ENCODE results near the gene GPR155.

GPR155 gene

DNA sequence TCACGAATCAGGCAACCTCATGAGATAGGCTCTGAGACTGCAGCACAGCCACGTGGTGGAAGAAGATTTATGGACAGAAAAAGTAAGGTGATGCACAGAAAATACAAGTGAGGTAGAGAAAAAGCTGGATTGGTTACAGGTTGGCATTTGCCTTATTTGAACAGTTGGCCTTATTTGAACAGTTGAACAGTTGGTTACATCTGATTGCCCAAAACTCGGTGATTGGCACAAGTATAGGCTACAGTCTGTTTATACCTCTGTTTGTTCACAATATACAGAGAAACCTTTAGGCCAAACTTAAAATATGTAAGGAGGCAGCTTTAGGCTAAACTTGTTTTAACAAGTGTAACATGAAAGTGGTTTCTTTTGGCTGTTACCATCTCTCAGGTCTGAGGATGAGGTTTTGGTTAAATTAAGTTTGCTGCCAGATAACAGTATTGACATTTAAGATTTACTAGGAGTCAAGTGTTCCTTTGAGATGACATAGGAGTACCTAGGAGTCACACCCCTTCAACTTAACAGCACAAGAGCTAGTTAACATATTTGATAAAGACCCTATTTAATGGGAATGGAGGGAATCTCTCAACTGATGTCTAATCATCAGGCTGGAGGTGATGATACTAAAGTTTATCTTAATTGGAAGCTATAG lies 16.5 kb upstream of the GPR155 start:
- H3K9me3 ChIP-seq (ENCODE audit: insufficient read depth, low read length, severe bottlenecking), result peaks cover 13% of the 10 kb centered on the region
- H3K79me2 ChIP-seq (ENCODE audit: insufficient read depth, low read length), result no peaks in the 10 kb centered on the region
- no peak overlapping the region for H3K4me2 ChIP-seq (ENCODE audit: insufficient read depth, low read length)
- TF ChIP-seq, protein P1, sequence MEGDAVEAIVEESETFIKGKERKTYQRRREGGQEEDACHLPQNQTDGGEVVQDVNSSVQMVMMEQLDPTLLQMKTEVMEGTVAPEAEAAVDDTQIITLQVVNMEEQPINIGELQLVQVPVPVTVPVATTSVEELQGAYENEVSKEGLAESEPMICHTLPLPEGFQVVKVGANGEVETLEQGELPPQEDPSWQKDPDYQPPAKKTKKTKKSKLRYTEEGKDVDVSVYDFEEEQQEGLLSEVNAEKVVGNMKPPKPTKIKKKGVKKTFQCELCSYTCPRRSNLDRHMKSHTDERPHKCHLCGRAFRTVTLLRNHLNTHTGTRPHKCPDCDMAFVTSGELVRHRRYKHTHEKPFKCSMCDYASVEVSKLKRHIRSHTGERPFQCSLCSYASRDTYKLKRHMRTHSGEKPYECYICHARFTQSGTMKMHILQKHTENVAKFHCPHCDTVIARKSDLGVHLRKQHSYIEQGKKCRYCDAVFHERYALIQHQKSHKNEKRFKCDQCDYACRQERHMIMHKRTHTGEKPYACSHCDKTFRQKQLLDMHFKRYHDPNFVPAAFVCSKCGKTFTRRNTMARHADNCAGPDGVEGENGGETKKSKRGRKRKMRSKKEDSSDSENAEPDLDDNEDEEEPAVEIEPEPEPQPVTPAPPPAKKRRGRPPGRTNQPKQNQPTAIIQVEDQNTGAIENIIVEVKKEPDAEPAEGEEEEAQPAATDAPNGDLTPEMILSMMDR (IDR thresholded peaks at IDR 0.05; ENCODE audit: borderline replicate concordance, extremely low read depth, low read length, poor library complexity, severe bottlenecking), result no peak
- no peak for TF ChIP-seq EZH2 (IDR thresholded peaks at IDR 0.05; ENCODE audit: borderline replicate concordance, low read depth, low read length, severe bottlenecking)
- no peaks in the 10 kb centered on the region for H3K36me3 ChIP-seq (ENCODE audit: insufficient read depth, low read length)
- no peak overlapping the region for H3K4me3 ChIP-seq (ENCODE audit: low read depth in 1 of 2, low read length in 2 of 2)
- H2AFZ ChIP-seq (ENCODE audit: low read depth, low read length), result no peak overlapping the region
- no peaks in the 10 kb centered on the region for H3K4me1 ChIP-seq (ENCODE audit: insufficient read depth, low read length)
- H3K9ac ChIP-seq (ENCODE audit: low read depth, low read length), result no peak overlapping the region
- no peak for DNase-seq
- H4K20me1 ChIP-seq (ENCODE audit: insufficient read depth, low read length), result no peaks in the 10 kb centered on the region
- no peak for ATAC-seq (ENCODE audit: insufficient read depth, low read depth)
- H3K27ac ChIP-seq (ENCODE audit: low read length), result no peak overlapping the region
- no peaks in the 10 kb centered on the region for H3K27me3 ChIP-seq (ENCODE audit: insufficient read depth, low read length, poor library complexity)

DNA sequence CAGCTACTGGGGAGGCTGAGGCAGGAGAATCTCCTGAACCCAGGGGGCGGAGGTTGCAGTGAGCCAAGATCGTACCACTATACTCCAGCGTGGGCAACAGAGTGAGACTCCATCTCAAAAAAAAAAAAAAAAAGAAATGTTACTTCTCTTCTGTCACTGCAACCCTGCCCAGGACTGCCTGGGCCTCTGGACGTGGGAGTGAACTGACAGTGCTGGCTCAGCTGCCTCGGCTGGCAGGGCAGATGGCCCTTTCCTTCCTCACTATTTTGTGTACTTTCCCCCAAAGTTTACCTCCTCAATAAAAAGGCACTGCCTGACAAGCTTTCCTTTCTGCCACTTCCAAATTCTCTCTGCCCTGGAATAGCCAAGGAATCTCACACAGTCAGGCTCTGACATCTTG lies 12.5 kb upstream of the GPR155 start:
- H3K4me3 ChIP-seq (ENCODE audit: low read depth in 1 of 2, low read length in 2 of 2), result no peak overlapping the region
- DNase-seq, result no peak
- TF ChIP-seq, protein P1 (IDR thresholded peaks at IDR 0.05; ENCODE audit: borderline replicate concordance, extremely low read depth, low read length, poor library complexity, severe bottlenecking), result no peak
- no peak for TF ChIP-seq EZH2 (IDR thresholded peaks at IDR 0.05; ENCODE audit: borderline replicate concordance, low read depth, low read length, severe bottlenecking)
- H3K27me3 ChIP-seq (ENCODE audit: insufficient read depth, low read length, poor library complexity), result no peaks in the 10 kb centered on the region
- H3K36me3 ChIP-seq (ENCODE audit: insufficient read depth, low read length), result no peaks in the 10 kb centered on the region
- H3K79me2 ChIP-seq (ENCODE audit: insufficient read depth, low read length), result no peaks in the 10 kb centered on the region
- no peak overlapping the region for H3K4me2 ChIP-seq (ENCODE audit: insufficient read depth, low read length)
- peaks cover 11% of the 10 kb centered on the region for H3K4me1 ChIP-seq (ENCODE audit: insufficient read depth, low read length)
- no peak overlapping the region for H3K27ac ChIP-seq (ENCODE audit: low read length)
- no peak overlapping the region for H3K9ac ChIP-seq (ENCODE audit: low read depth, low read length)
- no peaks in the 10 kb centered on the region for H4K20me1 ChIP-seq (ENCODE audit: insufficient read depth, low read length)
- no peaks in the 10 kb centered on the region for H3K9me3 ChIP-seq (ENCODE audit: insufficient read depth, low read length, severe bottlenecking)
- ATAC-seq (ENCODE audit: insufficient read depth, low read depth), result no peak
- H2AFZ ChIP-seq (ENCODE audit: low read depth, low read length), result no peak overlapping the region

DNA sequence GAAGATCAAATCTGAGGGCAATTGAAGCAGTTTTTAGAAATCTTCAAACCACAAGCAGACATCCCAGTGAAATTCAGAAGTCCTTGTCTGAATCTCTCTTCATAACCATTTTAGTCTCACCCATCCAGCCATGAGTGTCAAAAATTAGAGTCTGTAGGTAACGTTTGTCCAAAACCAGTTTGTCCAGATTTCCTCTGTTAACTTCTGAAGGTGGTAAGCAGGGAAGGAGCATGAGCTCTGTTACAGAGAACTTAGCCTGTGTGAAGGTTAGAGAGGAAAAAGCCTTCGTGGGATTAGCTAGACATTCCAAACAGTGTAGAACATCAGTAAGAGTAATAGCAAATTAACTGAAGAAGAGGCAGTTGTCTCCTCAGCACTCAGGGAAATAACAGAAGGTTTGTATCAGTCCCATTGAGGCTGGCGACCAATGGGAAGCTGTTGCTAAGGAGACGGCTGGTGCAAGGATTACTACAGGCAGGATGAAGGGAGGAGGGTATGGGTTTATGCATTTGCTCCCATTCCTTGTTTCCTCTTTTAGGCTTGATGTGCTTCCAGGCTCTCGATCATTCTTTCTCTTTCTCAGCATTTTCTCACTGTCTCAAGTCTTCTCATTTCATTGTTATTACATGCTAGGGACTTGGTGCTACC lies 8.7 kb upstream of the GPR155 start:
- no peak overlapping the region for H3K4me3 ChIP-seq (ENCODE audit: low read depth in 1 of 2, low read length in 2 of 2)
- no peak overlapping the region for H3K4me2 ChIP-seq (ENCODE audit: insufficient read depth, low read length)
- TF ChIP-seq EZH2 (IDR thresholded peaks at IDR 0.05; ENCODE audit: borderline replicate concordance, low read depth, low read length, severe bottlenecking), result no peak
- TF ChIP-seq, protein P1 (IDR thresholded peaks at IDR 0.05; ENCODE audit: borderline replicate concordance, extremely low read depth, low read length, poor library complexity, severe bottlenecking), result no peak
- no peak for DNase-seq
- no peaks in the 10 kb centered on the region for H3K27me3 ChIP-seq (ENCODE audit: insufficient read depth, low read length, poor library complexity)
- H3K79me2 ChIP-seq (ENCODE audit: insufficient read depth, low read length), result no peaks in the 10 kb centered on the region
- no peak for ATAC-seq (ENCODE audit: insufficient read depth, low read depth)
- no peak overlapping the region for H3K9ac ChIP-seq (ENCODE audit: low read depth, low read length)
- H3K27ac ChIP-seq (ENCODE audit: low read length), result no peak overlapping the region
- H4K20me1 ChIP-seq (ENCODE audit: insufficient read depth, low read length), result no peaks in the 10 kb centered on the region
- peaks cover 33% of the 10 kb centered on the region for H3K4me1 ChIP-seq (ENCODE audit: insufficient read depth, low read length)
- no peaks in the 10 kb centered on the region for H3K36me3 ChIP-seq (ENCODE audit: insufficient read depth, low read length)
- H3K9me3 ChIP-seq (ENCODE audit: insufficient read depth, low read length, severe bottlenecking), result no peaks in the 10 kb centered on the region
- H2AFZ ChIP-seq (ENCODE audit: low read depth, low read length), result no peak overlapping the region

Measured in DND-41 (cell line).